Panc1 (cell line): ENCODE data around the gene ARID5B. TPM values are rescaled to one million over a fixed set of nuclear protein-coding genes. Genes with fewer than 3 reads are reported as not detected.

ENCODE experiments used
- ATAC-seq: fragments of 200-7000 bp; cut with Tn5 transposase; 2 replicates; pipeline ENCODE4 v1.9.1; 2020; ENCODE audit warnings: mild to moderate bottlenecking, moderate library complexity
- BruUV-seq: library from RNA; stranded (reverse); fragments of 400-500 nt; replicated peaks from 2 replicates; lab custom pipeline; 2021; lab: Mats Ljungman, UMichigan
- CTCF ChIA-PET: fragments of 300-600 bp; sonication (Branson Sonifier 250); formaldehyde crosslinking; loops from one replicate; lab custom pipeline; 2022; ENCODE audit warnings: antibody characterized with exemption; lab: Charles Lee
- POLR2A ChIA-PET: fragments of 300-600 bp; sonication (Branson Sonifier 250); formaldehyde crosslinking; loops from one replicate; lab custom pipeline; 2022; ENCODE audit warnings: antibody characterized with exemption; lab: Charles Lee
- DNase-seq: peaks from one replicate; pipeline ENCODE4 v3.0.0-alpha.2; 2010; ENCODE audit warnings: low read depth, low spot score
- H3K27ac ChIP-seq: 2 replicates; pipeline ENCODE4 v1.5.1; 2011; ENCODE audit warnings: mild to moderate bottlenecking, low read length, inconsistent platforms
- H3K27me3 ChIP-seq: fragments of 200-500 bp; sonication (Bioruptor generic); 2 replicates; pipeline ENCODE4 v1.6.0; 2014; ENCODE audit warnings: low read length, inconsistent platforms; ENCODE audit not compliant: control insufficient read depth, insufficient read depth
- H3K36me3 ChIP-seq: fragments of 200-500 bp; sonication (Bioruptor generic); 2 replicates; pipeline ENCODE4 v1.5.1; 2014; ENCODE audit warnings: inconsistent platforms, mild to moderate bottlenecking, low read length, moderate library complexity; ENCODE audit not compliant: control insufficient read depth, insufficient read depth
- H3K4me1 ChIP-seq: 2 replicates; pipeline ENCODE4 v1.5.1; 2011; ENCODE audit warnings: inconsistent platforms, mild to moderate bottlenecking, low read length, moderate library complexity; ENCODE audit not compliant: control insufficient read depth, insufficient read depth
- H3K4me3 ChIP-seq, 2 experiments: 2 replicates each; pipeline ENCODE4 v1.5.1; 2011 to 2012; ENCODE audit warnings: low read depth in 2 of 2, low read length in 2 of 2, mild to moderate bottlenecking in 2 of 2, inconsistent platforms in 1 of 2, moderate library complexity in 1 of 2
- H3K9me3 ChIP-seq: fragments of 200-500 bp; sonication (Bioruptor generic); 2 replicates; pipeline ENCODE4 v1.5.1; 2014; ENCODE audit warnings: low read depth, mild to moderate bottlenecking, inconsistent platforms, low read length, moderate library complexity; ENCODE audit not compliant: control insufficient read depth, insufficient read depth
- CTCF ChIP-seq: fragments of 450-650 bp; IDR thresholded peaks from 2 replicates; pipeline ENCODE4 v1.5.1; 2017; ENCODE audit warnings: mild to moderate bottlenecking
- POLR2AphosphoS5 ChIP-seq: IDR thresholded peaks from 2 replicates; pipeline ENCODE4 v1.6.1; 2012; ENCODE audit warnings: mild to moderate bottlenecking, low read depth, low read length, moderate library complexity
- SIN3A ChIP-seq: IDR thresholded peaks from 2 replicates; pipeline ENCODE4 v1.6.1; 2012; ENCODE audit warnings: low read depth, mild to moderate bottlenecking, low read length, moderate library complexity, borderline replicate concordance; ENCODE audit not compliant: insufficient read depth
- TCF7L2 ChIP-seq: IDR thresholded peaks from 2 replicates; pipeline ENCODE4 v1.6.1; 2011; ENCODE audit warnings: mild to moderate bottlenecking, low read depth, low read length, inconsistent platforms
- in situ Hi-C: cut with HindIII; loops from 2 replicates; pipeline ENCODE4 v1.10.0; 2016; ENCODE audit warnings: low sequenced_read_pairs, low pct_unique_long_range_greater_than_20kb
- intact Hi-C: fragments of 100-400 bp; cut with micrococcal nuclease; formaldehyde crosslinking; loops from one replicate; pipeline ENCODE4 v1.10.0; 2022; ENCODE audit not compliant: unreplicated experiment
- total RNA-seq: library from RNA; stranded (reverse); gene quantifications from one replicate; pipeline ENCODE4 v1.2.1, GENCODE V29; 2021; ENCODE audit not compliant: unreplicated experiment
- TF ChIP-seq, protein P1 (sequence below), 2 experiments: IDR thresholded peaks; 2 replicates each; pipeline ENCODE4 v1.6.1; 2011 to 2012; ENCODE audit warnings: low read depth in 2 of 2, control low read depth in 1 of 2, low read length in 1 of 2, mild to moderate bottlenecking in 1 of 2, moderate library complexity in 1 of 2; ENCODE audit not compliant: insufficient read depth in 1 of 2

The ARID5B gene
- total RNA-seq, 1 experiment from 2014 or later, result 22.7 TPM

- no peak for ATAC-seq
- H3K27ac ChIP-seq, result peak overlapping the region; percentile 51; the same call in 1 of the 2 replicates
Observed at GRCh38 chr10:61882621-61883370, 18.7 kb upstream of the ARID5B start.

DNA sequence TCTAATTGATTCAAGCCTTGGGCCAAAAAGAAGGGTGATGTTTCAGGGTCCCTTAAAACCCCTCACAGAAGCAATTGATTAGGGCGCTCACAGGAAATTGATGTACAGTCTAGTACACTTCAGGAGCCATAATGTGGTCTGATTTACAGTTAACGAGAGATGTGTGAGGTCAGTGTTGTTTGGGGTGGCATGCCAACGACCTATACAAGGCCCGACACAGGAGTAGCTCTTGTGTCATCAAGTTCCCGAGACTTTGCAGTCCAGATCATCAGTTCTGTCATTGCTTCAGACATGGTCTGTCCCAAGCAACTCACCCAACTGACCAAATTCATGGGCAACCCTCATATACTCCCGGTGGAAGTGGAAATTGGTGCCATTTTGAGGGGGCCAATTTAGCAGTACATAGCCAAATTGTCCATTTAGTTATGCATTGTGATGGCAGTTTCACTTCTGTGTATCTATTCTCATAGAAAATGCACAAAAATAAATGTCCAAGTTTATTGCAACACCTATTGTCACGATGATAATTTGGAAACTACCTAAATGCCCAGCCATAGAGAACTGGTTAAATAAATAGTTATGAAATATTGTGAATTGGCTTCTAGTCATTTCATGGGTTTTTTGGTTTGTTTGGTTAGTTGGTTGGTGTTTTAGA lies 18.0 kb upstream of the ARID5B start:
- H3K4me3 ChIP-seq, result no peak overlapping the region
- in situ Hi-C loops, result no loop called here
- ChIA-PET POLR2A (no interaction called here), CTCF (no interaction called here)
- intact Hi-C loops, result no loop called here
- no peaks in the 10 kb centered on the region for H3K36me3 ChIP-seq
- ATAC-seq, result no peak
- H3K4me1 ChIP-seq, result peaks cover 3% of the 10 kb centered on the region; the same call in 1 of the 2 replicates
- BruUV-seq, result no TSS peak
- peak overlapping the region; percentile 51; the same call in 1 of the 2 replicates for H3K27ac ChIP-seq
- TF ChIP-seq SIN3A, result no peak
- TF ChIP-seq POLR2AphosphoS5, result no peak
- TF ChIP-seq CTCF, result no peak
- TF ChIP-seq, protein P1, sequence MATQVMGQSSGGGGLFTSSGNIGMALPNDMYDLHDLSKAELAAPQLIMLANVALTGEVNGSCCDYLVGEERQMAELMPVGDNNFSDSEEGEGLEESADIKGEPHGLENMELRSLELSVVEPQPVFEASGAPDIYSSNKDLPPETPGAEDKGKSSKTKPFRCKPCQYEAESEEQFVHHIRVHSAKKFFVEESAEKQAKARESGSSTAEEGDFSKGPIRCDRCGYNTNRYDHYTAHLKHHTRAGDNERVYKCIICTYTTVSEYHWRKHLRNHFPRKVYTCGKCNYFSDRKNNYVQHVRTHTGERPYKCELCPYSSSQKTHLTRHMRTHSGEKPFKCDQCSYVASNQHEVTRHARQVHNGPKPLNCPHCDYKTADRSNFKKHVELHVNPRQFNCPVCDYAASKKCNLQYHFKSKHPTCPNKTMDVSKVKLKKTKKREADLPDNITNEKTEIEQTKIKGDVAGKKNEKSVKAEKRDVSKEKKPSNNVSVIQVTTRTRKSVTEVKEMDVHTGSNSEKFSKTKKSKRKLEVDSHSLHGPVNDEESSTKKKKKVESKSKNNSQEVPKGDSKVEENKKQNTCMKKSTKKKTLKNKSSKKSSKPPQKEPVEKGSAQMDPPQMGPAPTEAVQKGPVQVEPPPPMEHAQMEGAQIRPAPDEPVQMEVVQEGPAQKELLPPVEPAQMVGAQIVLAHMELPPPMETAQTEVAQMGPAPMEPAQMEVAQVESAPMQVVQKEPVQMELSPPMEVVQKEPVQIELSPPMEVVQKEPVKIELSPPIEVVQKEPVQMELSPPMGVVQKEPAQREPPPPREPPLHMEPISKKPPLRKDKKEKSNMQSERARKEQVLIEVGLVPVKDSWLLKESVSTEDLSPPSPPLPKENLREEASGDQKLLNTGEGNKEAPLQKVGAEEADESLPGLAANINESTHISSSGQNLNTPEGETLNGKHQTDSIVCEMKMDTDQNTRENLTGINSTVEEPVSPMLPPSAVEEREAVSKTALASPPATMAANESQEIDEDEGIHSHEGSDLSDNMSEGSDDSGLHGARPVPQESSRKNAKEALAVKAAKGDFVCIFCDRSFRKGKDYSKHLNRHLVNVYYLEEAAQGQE (IDR thresholded peaks at IDR 0.05; ENCODE audit: insufficient read depth in 1 of 2, low read depth in 2 of 2, low read length in 1 of 2), result no peak
- no peak for TF ChIP-seq TCF7L2
- no peaks in the 10 kb centered on the region for H3K9me3 ChIP-seq
- no peaks in the 10 kb centered on the region for H3K27me3 ChIP-seq
- DNase-seq, result no peak

More at GRCh38 chr10:61882621-61883370, 18.7 kb upstream of the ARID5B start:
- intact Hi-C loops (no loop called here), in situ Hi-C loops (no loop called here)
- no peaks in the 10 kb centered on the region for H3K9me3 ChIP-seq
- H3K36me3 ChIP-seq, result no peaks in the 10 kb centered on the region
- TF ChIP-seq, protein P1 (IDR thresholded peaks at IDR 0.05; ENCODE audit: insufficient read depth in 1 of 2, low read depth in 2 of 2, low read length in 1 of 2), result no peak
- TF ChIP-seq POLR2AphosphoS5, result no peak
- TF ChIP-seq CTCF, result no peak
- no peak for TF ChIP-seq SIN3A
- TF ChIP-seq TCF7L2, result no peak
- peaks cover 3% of the 10 kb centered on the region; the same call in 1 of the 2 replicates for H3K4me1 ChIP-seq
- DNase-seq, result no peak
- no TSS peak for BruUV-seq
- CTCF ChIA-PET, result interaction anchor here (1.0 kb wide), 1 partner anchor 14 kb away, joined by 4 read pairs; no protein-coding TSS in a partner anchor
- no peak overlapping the region for H3K4me3 ChIP-seq
- POLR2A ChIA-PET, result no interaction called here
- H3K27me3 ChIP-seq, result no peaks in the 10 kb centered on the region
